ENCODE data around the gene MRPS6.
A peak's percentile ranks its signal among the peaks of the same experiment; 100 is the strongest.

Gene MRPS6

GRCh38 chr21:34133802-34134201, 60.4 kb downstream of the MRPS6 start:
- no peak for DNase-seq

GRCh38 chr21:34135330-34135729, 62.0 kb downstream of the MRPS6 start:
- no peak for DNase-seq

GRCh38 chr21:34141373-34141772, 68.0 kb downstream of the MRPS6 start:
- no peak for DNase-seq

GRCh38 chr21:34143685-34144182, 70.4 kb downstream of the MRPS6 start:
- no peak for DNase-seq

GRCh38 chr21:34144224-34144623, 70.8 kb downstream of the MRPS6 start:
- DNase-seq, result no peak

- no peak for DNase-seq
Measured at GRCh38 chr21:34147792-34148418, 74.5 kb downstream of the MRPS6 start.

- DNase-seq, result no peak
Measured at GRCh38 chr21:34148419-34148804, 75.0 kb downstream of the MRPS6 start.

- DNase-seq, result no peak
Measured at GRCh38 chr21:34148826-34149558, 75.6 kb downstream of the MRPS6 start.

- no peak for DNase-seq
Measured at GRCh38 chr21:34152500-34152899, 79.1 kb downstream of the MRPS6 start.

GRCh38 chr21:34154878-34155277, 81.5 kb downstream of the MRPS6 start:
- DNase-seq, result no peak

- no peak for DNase-seq
Measured at GRCh38 chr21:34156957-34157356, 83.6 kb downstream of the MRPS6 start.

GRCh38 chr21:34157521-34157920, 84.1 kb downstream of the MRPS6 start:
- DNase-seq, result no peak

- DNase-seq, result no peak
Measured at GRCh38 chr21:34158866-34159835, 85.8 kb downstream of the MRPS6 start.

- DNase-seq, result no peak
Measured at GRCh38 chr21:34166468-34166867, 93.1 kb downstream of the MRPS6 start.

GRCh38 chr21:34170886-34171285, 97.5 kb downstream of the MRPS6 start:
- no peak for DNase-seq

GRCh38 chr21:34174470-34174869, 101.1 kb downstream of the MRPS6 start:
- DNase-seq, result no peak

- no peak for DNase-seq
Measured at GRCh38 chr21:34176448-34176847, 103.1 kb downstream of the MRPS6 start.

- DNase-seq, result no peak
Measured at GRCh38 chr21:34177919-34178567, 104.7 kb downstream of the MRPS6 start.

GRCh38 chr21:34179204-34179935, 106.0 kb downstream of the MRPS6 start:
- no peak for DNase-seq

GRCh38 chr21:34180407-34180806, 107.0 kb downstream of the MRPS6 start:
- DNase-seq, result no peak

- DNase-seq, result peak in 7 of 14 donors; percentile 9 to 35 (median 23)
Measured at GRCh38 chr21:34180826-34181359, 107.5 kb downstream of the MRPS6 start.
